ENCODE data around the gene RELL2. TPM values are rescaled to one million over a fixed set of nuclear protein-coding genes. Genes with fewer than 3 reads are reported as not detected.

Gene RELL2
- total RNA-seq, 1 donor from 2014 or later, result 6.1 TPM

- Histone ChIP-seq H3K27ac (no peak overlapping the region), H3K4me3 (no peak overlapping the region), H3K4me1 (peaks cover 5% of the 10 kb centered on the region), H3K9me3 (no peaks in the 10 kb centered on the region), H3K36me3 (peaks cover 85% of the 10 kb centered on the region), H3K27me3 (no peaks in the 10 kb centered on the region)
- intact Hi-C loops (cut with DNase I), result no loop called here
- no peak for TF ChIP-seq CTCF (IDR thresholded peaks at IDR 0.05)
- DNase-seq (no peak), ATAC-seq (no peak)
These were observed 13.2 kb upstream of the RELL2 start for GRCh38 chr5:141623611-141624010.

- intact Hi-C loops (cut with DNase I), result no loop called here
- no peak overlapping the region for H3K27ac ChIP-seq
- no peak for TF ChIP-seq CTCF (IDR thresholded peaks at IDR 0.05)
- peaks cover 72% of the 10 kb centered on the region for H3K36me3 ChIP-seq
- DNase-seq, result peak; percentile 19
- no peaks in the 10 kb centered on the region for H3K9me3 ChIP-seq
- H3K4me1 ChIP-seq, result peaks cover 5% of the 10 kb centered on the region
- no peak for ATAC-seq
- no peak overlapping the region for H3K4me3 ChIP-seq
- no peaks in the 10 kb centered on the region for H3K27me3 ChIP-seq
These were observed 8.5 kb upstream of the RELL2 start for GRCh38 chr5:141628175-141628788.

GRCh38 chr5:141630570-141631140, 6.1 kb upstream of the RELL2 start:
- ATAC-seq (no peak), DNase-seq (peak; percentile 18)
- Histone ChIP-seq H3K4me3 (no peak overlapping the region), H3K27ac (no peak overlapping the region), H3K36me3 (peaks cover 49% of the 10 kb centered on the region), H3K4me1 (peaks cover 8% of the 10 kb centered on the region), H3K27me3 (no peaks in the 10 kb centered on the region), H3K9me3 (no peaks in the 10 kb centered on the region)
- intact Hi-C loops (cut with DNase I), result no loop called here
- no peak for TF ChIP-seq CTCF (IDR thresholded peaks at IDR 0.05)

- ATAC-seq (no peak), DNase-seq (no peak)
- Histone ChIP-seq H3K27ac (no peak overlapping the region), H3K4me1 (peaks cover 16% of the 10 kb centered on the region), H3K27me3 (no peaks in the 10 kb centered on the region), H3K9me3 (no peaks in the 10 kb centered on the region), H3K36me3 (peaks cover 29% of the 10 kb centered on the region), H3K4me3 (no peak overlapping the region)
- intact Hi-C loops (cut with DNase I), result no loop called here
- TF ChIP-seq CTCF (IDR thresholded peaks at IDR 0.05), result no peak
These were observed 4.1 kb upstream of the RELL2 start for GRCh38 chr5:141632650-141633049.

- intact Hi-C loops (cut with DNase I), result no loop called here
- H3K4me1 ChIP-seq, result peaks cover 20% of the 10 kb centered on the region
These were observed 2.8 kb upstream of the RELL2 start for GRCh38 chr5:141633871-141634561.

More at GRCh38 chr5:141633871-141634561, 2.8 kb upstream of the RELL2 start:
- no peaks in the 10 kb centered on the region for H3K27me3 ChIP-seq
- DNase-seq (no peak), ATAC-seq (no peak)
- no peaks in the 10 kb centered on the region for H3K9me3 ChIP-seq
- no peak overlapping the region for H3K27ac ChIP-seq
- no peak for TF ChIP-seq CTCF (IDR thresholded peaks at IDR 0.05)
- no peak overlapping the region for H3K4me3 ChIP-seq
- peaks cover 15% of the 10 kb centered on the region for H3K36me3 ChIP-seq
